HCT116 (cell line): Measurements from ENCODE around the gene SDC3. TPM values are rescaled to one million over a fixed set of nuclear protein-coding genes. Genes with fewer than 3 reads are reported as not detected.

Experiments used
- ATAC-seq: fragments of 200-7000 bp; cut with Tn5 transposase; 2 replicates; pipeline ENCODE4 v1.9.1; 2020; ENCODE audit warnings: mild to moderate bottlenecking, moderate library complexity
- BruUV-seq: library from RNA; stranded (reverse); fragments of 400-500 nt; replicated peaks from 2 replicates; lab custom pipeline; 2021; lab: Mats Ljungman, UMichigan
- CTCF ChIA-PET: fragments of 300-600 bp; sonication (Branson Sonifier 250); formaldehyde crosslinking; loops from one replicate; lab custom pipeline; 2021; ENCODE audit warnings: antibody characterized with exemption; lab: Charles Lee
- POLR2A ChIA-PET: fragments of 300-600, 350-600 bp; sonication (Branson Sonifier 250); formaldehyde crosslinking; loops from one replicate; lab custom pipeline; 2021; ENCODE audit warnings: antibody characterized with exemption; lab: Charles Lee
- RAD21 ChIA-PET, 2 experiments: fragments of 300-600 bp; sonication (Branson Sonifier 250); formaldehyde crosslinking; loops; one replicate each; lab custom pipeline; 2023; ENCODE audit warnings: low total read pairs in 2 of 2; ENCODE audit not compliant: uncharacterized antibody in 2 of 2, unreplicated experiment in 2 of 2, low non-redundant PET in 1 of 2; lab: Charles Lee
- DNase-seq: peaks from one replicate; pipeline ENCODE4 v3.0.0-alpha.2; 2010; ENCODE audit warnings: low read depth, low spot score
- H2AFZ ChIP-seq: fragments of 200-600 bp; shearing (Covaris generic), sonication (generic); 2 replicates; pipeline ENCODE4 v1.6.1; 2017; ENCODE audit warnings: low read depth, mixed run types, mixed read lengths, antibody characterized with exemption, low read length; ENCODE audit not compliant: poor library complexity, severe bottlenecking
- H3K27ac ChIP-seq: 2 replicates; pipeline ENCODE4 v1.5.1; 2012; ENCODE audit warnings: low read depth, low read length
- H3K27me3 ChIP-seq: fragments of 200-600 bp; sonication (generic); 2 replicates; pipeline ENCODE4 v1.6.1; 2016; ENCODE audit warnings: mixed run types, low read length, mixed read lengths; ENCODE audit not compliant: insufficient read depth
- H3K36me3 ChIP-seq, 2 experiments: fragments of 200-500 bp in 1 of 2; fragments of 200-600 bp in 1 of 2; sonication (Bioruptor generic) in 1 of 2; sonication (generic) in 1 of 2; 2 replicates each; pipeline versions ENCODE4 v1.5.1 to v1.6.1; 2014 to 2016; ENCODE audit warnings: low read length in 2 of 2, inconsistent platforms in 1 of 2, mixed read lengths in 1 of 2, mixed run types in 1 of 2; ENCODE audit not compliant: insufficient read depth in 2 of 2, control insufficient read depth in 1 of 2
- H3K4me1 ChIP-seq, 2 experiments: fragments of 200-600 bp in 1 of 2; sonication (generic) in 1 of 2; 2 replicates each; pipeline versions ENCODE4 v1.5.1 to v1.6.1; 2012 to 2017; ENCODE audit warnings: low read length in 2 of 2, inconsistent platforms in 1 of 2, mild to moderate bottlenecking in 1 of 2, mixed read lengths in 1 of 2, mixed run types in 1 of 2, moderate library complexity in 1 of 2; ENCODE audit not compliant: insufficient read depth in 2 of 2, control insufficient read depth in 1 of 2
- H3K4me2 ChIP-seq: fragments of 200-600 bp; sonication (generic); 2 replicates; pipeline ENCODE4 v1.6.1; 2017; ENCODE audit warnings: mixed run types, low read length, mixed read lengths
- H3K4me3 ChIP-seq, 2 experiments: fragments of 200-600 bp in 1 of 2; sonication (generic) in 1 of 2; replicated peaks in 1 of 2; 2 replicates each; pipeline ENCODE4 v1.5.1; 2011 to 2016; ENCODE audit warnings: low read length in 2 of 2, control low read depth in 1 of 2, low read depth in 1 of 2, mild to moderate bottlenecking in 1 of 2, mixed read lengths in 1 of 2, mixed run types in 1 of 2
- H3K79me2 ChIP-seq: fragments of 200-600 bp; sonication (generic); 2 replicates; pipeline ENCODE4 v1.6.1; 2017; ENCODE audit warnings: mild to moderate bottlenecking, mixed run types, low read length, moderate library complexity, mixed read lengths; ENCODE audit not compliant: insufficient read depth
- H3K9ac ChIP-seq: fragments of 200-600 bp; sonication (generic); 2 replicates; pipeline ENCODE4 v1.6.1; 2016; ENCODE audit warnings: low read length, mixed read lengths
- H3K9me2 ChIP-seq: fragments of 200-600 bp; sonication (generic), shearing (Covaris generic); 2 replicates; pipeline ENCODE4 v1.6.1; 2017; ENCODE audit warnings: mixed run types, mild to moderate bottlenecking, moderate library complexity; ENCODE audit not compliant: insufficient read depth
- H3K9me3 ChIP-seq, 2 experiments: fragments of 200-500 bp in 1 of 2; fragments of 200-600 bp in 1 of 2; sonication (Bioruptor generic) in 1 of 2; sonication (generic) in 1 of 2; 2 replicates each; pipeline ENCODE4 v1.6.1; 2014 to 2017; ENCODE audit warnings: low read length in 2 of 2, mixed read lengths in 2 of 2, inconsistent platforms in 1 of 2, low read depth in 1 of 2, mild to moderate bottlenecking in 1 of 2, mixed run types in 1 of 2, moderate library complexity in 1 of 2; ENCODE audit not compliant: control insufficient read depth in 1 of 2, insufficient read depth in 1 of 2
- H4K20me1 ChIP-seq: fragments of 200-600 bp; sonication (generic), shearing (Covaris generic); 2 replicates; pipeline ENCODE4 v1.6.1; 2017; ENCODE audit warnings: mixed run types, mild to moderate bottlenecking, moderate library complexity; ENCODE audit not compliant: insufficient read depth
- ELF1 ChIP-seq: IDR thresholded peaks from 2 replicates; pipeline ENCODE4 v1.6.1; 2012; ENCODE audit warnings: low read depth, borderline replicate concordance
- EZH2 ChIP-seq: fragments of 200-600 bp; sonication (generic); IDR thresholded peaks from 2 replicates; pipeline ENCODE4 v1.6.1; 2017; ENCODE audit warnings: antibody characterized with exemption, mixed run types
- RAD21 ChIP-seq: IDR thresholded peaks from 2 replicates; pipeline ENCODE4 v1.6.1; 2012; ENCODE audit warnings: low read depth, mild to moderate bottlenecking
- SIN3A ChIP-seq: IDR thresholded peaks from 2 replicates; pipeline ENCODE4 v1.6.1; 2012; ENCODE audit warnings: low read depth
- intact Hi-C: fragments of 100-400 bp; cut with micrococcal nuclease; formaldehyde crosslinking; loops from 2 replicates; pipeline ENCODE4 v1.10.0; 2022
- total RNA-seq: library from RNA; stranded (reverse); gene quantifications from one replicate; pipeline ENCODE4 v1.2.1, GENCODE V29; 2021; ENCODE audit not compliant: unreplicated experiment
- TF ChIP-seq, protein P1 (sequence below): IDR thresholded peaks from 2 replicates; pipeline ENCODE4 v1.6.1; 2012; ENCODE audit warnings: low read depth

Gene SDC3
- total RNA-seq, 1 experiment from 2014 or later, result 40.1 TPM

DNA sequence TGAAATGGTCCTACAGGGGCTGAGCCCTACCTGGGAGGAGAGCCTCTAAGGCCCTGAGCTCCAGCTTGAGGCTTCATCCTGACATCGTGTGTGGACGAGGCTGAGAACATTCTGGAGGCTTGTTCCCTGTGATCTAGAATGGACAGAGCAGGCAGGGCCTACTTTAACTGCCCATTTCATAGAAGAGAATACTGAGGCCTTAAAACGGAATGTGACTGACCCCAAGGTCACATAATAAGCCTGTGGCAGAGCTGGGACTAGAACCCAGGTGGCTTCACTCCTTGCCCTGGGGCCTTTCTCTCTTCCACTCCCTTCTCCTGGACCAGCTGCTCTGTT is 6.0 kb upstream of the SDC3 start:
- CTCF ChIA-PET, result interaction anchor here (0.9 to 8.9 kb wide), 3 partner anchors 112 to 135 kb away, joined by 3 to 242 read pairs (median 95); no protein-coding TSS in a partner anchor

More for the DNA sequence above, 6.0 kb upstream of the SDC3 start:
- intact Hi-C loops, result loop anchor here (10.0 kb wide), 1 partner anchor 1680 kb away; the partner anchor contains the start of genes MECR and PTPRU
- Histone ChIP-seq H3K9me2 (no peaks in the 10 kb centered on the region), H3K27ac (no peak overlapping the region), H3K36me3 (no peaks in the 10 kb centered on the region), H3K4me2 (no peak overlapping the region), H3K79me2 (no peaks in the 10 kb centered on the region), H4K20me1 (no peaks in the 10 kb centered on the region), H3K9ac (no peak overlapping the region), H3K4me1 (peaks cover 15 to 19% of the 10 kb centered on the region in 2 experiments), H3K9me3 (no peaks in the 10 kb centered on the region), H3K27me3 (no peaks in the 10 kb centered on the region), H2AFZ (no peak overlapping the region), H3K4me3 (no peak overlapping the region)
- ATAC-seq, result no peak
- no TSS peak for BruUV-seq
- no peak for TF ChIP-seq RAD21
- TF ChIP-seq, protein P1, sequence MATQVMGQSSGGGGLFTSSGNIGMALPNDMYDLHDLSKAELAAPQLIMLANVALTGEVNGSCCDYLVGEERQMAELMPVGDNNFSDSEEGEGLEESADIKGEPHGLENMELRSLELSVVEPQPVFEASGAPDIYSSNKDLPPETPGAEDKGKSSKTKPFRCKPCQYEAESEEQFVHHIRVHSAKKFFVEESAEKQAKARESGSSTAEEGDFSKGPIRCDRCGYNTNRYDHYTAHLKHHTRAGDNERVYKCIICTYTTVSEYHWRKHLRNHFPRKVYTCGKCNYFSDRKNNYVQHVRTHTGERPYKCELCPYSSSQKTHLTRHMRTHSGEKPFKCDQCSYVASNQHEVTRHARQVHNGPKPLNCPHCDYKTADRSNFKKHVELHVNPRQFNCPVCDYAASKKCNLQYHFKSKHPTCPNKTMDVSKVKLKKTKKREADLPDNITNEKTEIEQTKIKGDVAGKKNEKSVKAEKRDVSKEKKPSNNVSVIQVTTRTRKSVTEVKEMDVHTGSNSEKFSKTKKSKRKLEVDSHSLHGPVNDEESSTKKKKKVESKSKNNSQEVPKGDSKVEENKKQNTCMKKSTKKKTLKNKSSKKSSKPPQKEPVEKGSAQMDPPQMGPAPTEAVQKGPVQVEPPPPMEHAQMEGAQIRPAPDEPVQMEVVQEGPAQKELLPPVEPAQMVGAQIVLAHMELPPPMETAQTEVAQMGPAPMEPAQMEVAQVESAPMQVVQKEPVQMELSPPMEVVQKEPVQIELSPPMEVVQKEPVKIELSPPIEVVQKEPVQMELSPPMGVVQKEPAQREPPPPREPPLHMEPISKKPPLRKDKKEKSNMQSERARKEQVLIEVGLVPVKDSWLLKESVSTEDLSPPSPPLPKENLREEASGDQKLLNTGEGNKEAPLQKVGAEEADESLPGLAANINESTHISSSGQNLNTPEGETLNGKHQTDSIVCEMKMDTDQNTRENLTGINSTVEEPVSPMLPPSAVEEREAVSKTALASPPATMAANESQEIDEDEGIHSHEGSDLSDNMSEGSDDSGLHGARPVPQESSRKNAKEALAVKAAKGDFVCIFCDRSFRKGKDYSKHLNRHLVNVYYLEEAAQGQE, result no peak
- no peak for TF ChIP-seq EZH2
- no peak for TF ChIP-seq SIN3A
- no peak for TF ChIP-seq ELF1
- no peak for DNase-seq
- RAD21 ChIA-PET, result no interaction called here
- POLR2A ChIA-PET, result no interaction called here
